Kidney epithelial cell (primary cell): ENCODE measurements around the gene C22orf42. TPM values are rescaled to one million over a fixed set of nuclear protein-coding genes. Genes with fewer than 3 reads are reported as not detected.

ENCODE experiments used
- DNase-seq: peaks from one replicate; pipeline ENCODE4 v3.0.0-alpha.2; 2010; ENCODE audit warnings: low read depth
- H3K27me3 ChIP-seq: 2 replicates; pipeline ENCODE4 v1.6.0; 2011; ENCODE audit warnings: low read length; ENCODE audit not compliant: control insufficient read depth, insufficient read depth
- H3K36me3 ChIP-seq: 2 replicates; pipeline ENCODE4 v1.5.1; 2011; ENCODE audit warnings: low read length; ENCODE audit not compliant: control insufficient read depth, insufficient read depth
- H3K4me3 ChIP-seq: 2 replicates; pipeline ENCODE4 v1.5.1; 2011; ENCODE audit warnings: low read depth, mild to moderate bottlenecking, control low read depth, low read length
- total RNA-seq: library from RNA; depleted of rRNA; stranded (reverse); fragments of >200 nt; gene quantifications from 2 replicates; pipeline ENCODE4 v1.2.3, GENCODE V29; 2015
- TF ChIP-seq, protein P1 (sequence below): IDR thresholded peaks from 2 replicates; pipeline ENCODE4 v1.5.1; 2011; ENCODE audit warnings: mild to moderate bottlenecking, moderate library complexity, low read length, control low read depth, inconsistent platforms; ENCODE audit not compliant: insufficient read depth, poor library complexity, severe bottlenecking

Gene C22orf42
- total RNA-seq, 1 donor from 2014 or later, result not detected

DNA sequence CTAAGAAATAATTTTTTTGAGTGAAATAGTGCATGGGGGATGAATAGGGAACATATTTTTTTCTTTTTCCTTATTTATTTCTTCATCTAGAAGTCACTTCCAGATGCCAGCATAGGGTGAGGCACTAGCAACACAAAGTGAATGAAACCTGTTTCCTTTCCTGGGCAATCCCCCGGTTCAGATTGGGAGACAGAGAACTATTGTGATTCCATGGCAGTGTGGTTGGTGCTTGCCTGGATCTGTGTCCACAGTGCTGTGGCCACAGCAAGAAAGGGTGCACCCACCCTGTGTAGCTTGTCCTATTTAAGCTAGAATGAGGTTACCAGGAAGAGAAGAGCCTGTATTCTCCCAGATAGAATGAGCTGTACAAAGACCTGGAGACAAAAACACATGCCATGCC, 58.4 kb downstream of the C22orf42 start:
- DNase-seq, result no peak
- TF ChIP-seq, protein P1, sequence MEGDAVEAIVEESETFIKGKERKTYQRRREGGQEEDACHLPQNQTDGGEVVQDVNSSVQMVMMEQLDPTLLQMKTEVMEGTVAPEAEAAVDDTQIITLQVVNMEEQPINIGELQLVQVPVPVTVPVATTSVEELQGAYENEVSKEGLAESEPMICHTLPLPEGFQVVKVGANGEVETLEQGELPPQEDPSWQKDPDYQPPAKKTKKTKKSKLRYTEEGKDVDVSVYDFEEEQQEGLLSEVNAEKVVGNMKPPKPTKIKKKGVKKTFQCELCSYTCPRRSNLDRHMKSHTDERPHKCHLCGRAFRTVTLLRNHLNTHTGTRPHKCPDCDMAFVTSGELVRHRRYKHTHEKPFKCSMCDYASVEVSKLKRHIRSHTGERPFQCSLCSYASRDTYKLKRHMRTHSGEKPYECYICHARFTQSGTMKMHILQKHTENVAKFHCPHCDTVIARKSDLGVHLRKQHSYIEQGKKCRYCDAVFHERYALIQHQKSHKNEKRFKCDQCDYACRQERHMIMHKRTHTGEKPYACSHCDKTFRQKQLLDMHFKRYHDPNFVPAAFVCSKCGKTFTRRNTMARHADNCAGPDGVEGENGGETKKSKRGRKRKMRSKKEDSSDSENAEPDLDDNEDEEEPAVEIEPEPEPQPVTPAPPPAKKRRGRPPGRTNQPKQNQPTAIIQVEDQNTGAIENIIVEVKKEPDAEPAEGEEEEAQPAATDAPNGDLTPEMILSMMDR, result no peak
- Histone ChIP-seq H3K4me3 (no peak overlapping the region), H3K27me3 (peaks cover 4% of the 10 kb centered on the region), H3K36me3 (no peaks in the 10 kb centered on the region)

Other genes starting within 250 kb of the C22orf42 start
- 163 and 183 TPM in 2 replicates for gene YWHAH, start 214.8 kb downstream of the C22orf42 start, total RNA-seq
- gene SLC5A1, start 116.0 kb downstream of the C22orf42 start, total RNA-seq, result 0.38 and 0.55 TPM in 2 replicates
- not detected in 2 replicates for gene RFPL2, start 45.8 kb upstream of the C22orf42 start, total RNA-seq
- 0.79 TPM in 1 of 2 replicates, not detected in the other for gene SLC5A4, start 96.0 kb upstream of the C22orf42 start, total RNA-seq
- not detected in 2 replicates for gene RFPL3, start 198.6 kb upstream of the C22orf42 start, total RNA-seq